Measurements from ENCODE around the gene NEUROD6. TPM values are rescaled to one million over a fixed set of nuclear protein-coding genes. Genes with fewer than 3 reads are reported as not detected.

The NEUROD6 gene
- total and polyA plus RNA-seq, 2 donors (not counting 3 experiments of a cell fraction or from before 2014, with no cell fraction given) = not detected

GRCh38 chr7:31372231-31372959 is 31.9 kb upstream of the NEUROD6 start:
- Histone ChIP-seq H2AFZ (ENCODE audit: low read depth, low read length) (no peak overlapping the region), H3K9ac (replicated peaks; ENCODE audit: extremely low read depth, insufficient read depth, low read length) (no peak overlapping the region), H3K79me2 (ENCODE audit: control insufficient read depth, insufficient read depth, low read length) (no peaks in the 10 kb centered on the region), H3K4me1 (ENCODE audit: control insufficient read depth, extremely low read depth, insufficient read depth, low read length) (no peaks in the 10 kb centered on the region), H3K4me2 (ENCODE audit: insufficient read depth, low read length) (no peak overlapping the region), H3K4me3 (replicated peaks in 1 of 3; ENCODE audit: insufficient read depth in 1 of 3, low read depth in 1 of 3, low read length in 3 of 3) (no peak overlapping the region), H3K27ac (ENCODE audit: insufficient read depth, low read depth, low read length) (no peak overlapping the region), H3K9me3 (replicated peaks; ENCODE audit: control insufficient read depth, insufficient read depth, low read length) (no peaks in the 10 kb centered on the region), H3K9me1 (replicated peaks; ENCODE audit: control insufficient read depth, extremely low read depth, insufficient read depth, low read length) (no peaks in the 10 kb centered on the region), H3K36me3 (ENCODE audit: control insufficient read depth in 2 of 2, extremely low read depth in 1 of 2, insufficient read depth in 2 of 2, low read length in 2 of 2) (no peaks in the 10 kb centered on the region), H4K20me1 (replicated peaks; ENCODE audit: control insufficient read depth, extremely low read depth, insufficient read depth, low read length) (no peaks in the 10 kb centered on the region), H3K27me3 (ENCODE audit: control insufficient read depth in 2 of 2, insufficient read depth in 2 of 2, low read length in 2 of 2) (no peaks in the 10 kb centered on the region)
- FAIRE-seq = no peak
- CTCF ChIA-PET = interaction anchor here (1.0 to 2.6 kb wide), 13 partner anchors 8 to 838 kb away, joined by 3 to 29 read pairs (median 5); no protein-coding TSS in a partner anchor
- intact Hi-C loops (cut with micrococcal nuclease) (loop anchor here (2.0 kb wide), 1 partner anchor 262 kb away; no protein-coding TSS in a partner anchor), dilution Hi-C loops (cut with MboI; ENCODE audit: extremely low pct_ligation_motif_present, low sequenced_read_pairs) (no loop called here)
- DNase-seq (ENCODE audit: low read depth, low spot score) = no peak
- no TSS peak for BruUV-seq (replicated peaks)
- TF ChIP-seq POLR2A (IDR thresholded peaks at IDR 0.05; ENCODE audit: low read depth, low read length) = no peak
- no peak for TF ChIP-seq CTCF (IDR thresholded peaks at IDR 0.05; ENCODE audit: extremely low read depth in 1 of 2, insufficient read depth in 1 of 2, low read depth in 1 of 2, low read length in 2 of 2)
- TF ChIP-seq GATA2 (IDR thresholded peaks at IDR 0.05; ENCODE audit: insufficient read depth, insufficient read length, low read depth, low read length) = no peak
- TF ChIP-seq FOS (IDR thresholded peaks at IDR 0.05; ENCODE audit: borderline replicate concordance, insufficient read depth, low read length) = no peak
- no peak for TF ChIP-seq EZH2 (IDR thresholded peaks at IDR 0.05; ENCODE audit: borderline replicate concordance, low read depth, low read length, severe bottlenecking)
- TF ChIP-seq MYC (IDR thresholded peaks at IDR 0.05; ENCODE audit: low read depth, low read length) = no peak
- no peak for TF ChIP-seq MAX (IDR thresholded peaks at IDR 0.05; ENCODE audit: insufficient read depth, insufficient read length)
- TF ChIP-seq JUN (IDR thresholded peaks at IDR 0.05; ENCODE audit: borderline replicate concordance, insufficient read depth, insufficient read length, low read depth) = no peak
- TF ChIP-seq POLR2AphosphoS5 (IDR thresholded peaks at IDR 0.05; ENCODE audit: insufficient read depth, low read depth, low read length) = no peak
- POLR2A ChIA-PET = no interaction called here

Measured in endothelial cell of umbilical vein (primary cell).